Glomerular visceral epithelial cell (primary cell): ENCODE measurements around the gene ACY1.

ENCODE experiments used
- DNase-seq: peaks from one replicate; pipeline ENCODE4 v3.0.0-alpha.2; 2016; ENCODE audit errors: extremely low spot score

ACY1 gene

GRCh38 chr3:51945926-51946705, 37.2 kb upstream of the ACY1 start:
- DNase-seq = no peak

DNA sequence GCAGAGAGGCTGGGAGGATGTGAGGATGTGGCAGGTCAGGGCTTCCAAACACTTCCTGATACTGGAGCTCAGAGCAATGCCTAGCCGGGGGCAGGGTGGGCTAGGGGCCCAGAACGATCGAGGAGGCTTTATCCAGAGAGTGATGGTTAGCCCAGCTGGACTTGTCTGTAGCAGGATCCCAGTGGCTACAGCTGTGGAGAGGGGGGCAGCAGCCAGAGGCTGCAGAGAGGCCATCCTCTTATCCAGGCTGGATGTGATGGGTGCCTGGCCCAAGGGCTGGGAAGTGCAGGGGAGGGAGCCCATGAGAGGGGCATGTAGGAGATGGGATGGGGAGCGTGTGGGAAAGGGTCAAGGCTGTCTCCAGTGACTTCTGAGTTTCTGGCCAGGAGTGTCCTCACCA, 36.5 kb upstream of the ACY1 start:
- no peak for DNase-seq

DNA sequence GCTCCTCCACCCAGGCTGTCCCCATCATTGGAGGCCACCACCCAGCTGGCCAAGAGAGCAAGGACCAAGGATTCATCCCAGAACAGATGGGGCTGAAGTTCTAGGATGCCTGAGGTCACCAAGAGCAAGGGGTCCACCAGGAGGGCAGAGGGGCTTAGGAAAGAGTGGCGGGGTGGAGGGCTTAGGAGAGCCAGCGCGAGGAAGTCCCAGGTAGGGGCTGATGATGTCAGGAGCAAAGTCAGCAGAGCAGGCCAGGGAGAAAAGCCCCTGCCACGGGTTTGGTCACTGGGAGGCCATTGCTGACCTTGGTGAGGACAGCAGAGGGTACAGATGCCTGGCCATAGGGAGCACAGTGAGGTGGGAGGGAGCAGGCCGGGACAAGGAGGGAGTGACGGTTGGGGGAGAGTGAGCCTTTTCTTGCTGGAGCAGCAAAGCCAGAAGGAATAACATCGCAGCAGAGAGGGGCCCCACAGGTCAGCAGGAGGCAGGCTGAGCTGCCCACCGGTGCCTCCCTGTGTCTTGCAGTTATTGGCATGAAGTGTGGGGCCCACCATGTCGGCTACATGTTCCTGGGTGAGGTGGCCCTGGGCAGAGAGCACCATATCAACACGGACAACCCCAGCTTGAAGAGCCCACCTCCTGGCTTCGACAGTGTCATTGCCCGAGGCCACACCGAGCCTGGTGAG, 36.0 kb upstream of the ACY1 start:
- no peak for DNase-seq

DNA sequence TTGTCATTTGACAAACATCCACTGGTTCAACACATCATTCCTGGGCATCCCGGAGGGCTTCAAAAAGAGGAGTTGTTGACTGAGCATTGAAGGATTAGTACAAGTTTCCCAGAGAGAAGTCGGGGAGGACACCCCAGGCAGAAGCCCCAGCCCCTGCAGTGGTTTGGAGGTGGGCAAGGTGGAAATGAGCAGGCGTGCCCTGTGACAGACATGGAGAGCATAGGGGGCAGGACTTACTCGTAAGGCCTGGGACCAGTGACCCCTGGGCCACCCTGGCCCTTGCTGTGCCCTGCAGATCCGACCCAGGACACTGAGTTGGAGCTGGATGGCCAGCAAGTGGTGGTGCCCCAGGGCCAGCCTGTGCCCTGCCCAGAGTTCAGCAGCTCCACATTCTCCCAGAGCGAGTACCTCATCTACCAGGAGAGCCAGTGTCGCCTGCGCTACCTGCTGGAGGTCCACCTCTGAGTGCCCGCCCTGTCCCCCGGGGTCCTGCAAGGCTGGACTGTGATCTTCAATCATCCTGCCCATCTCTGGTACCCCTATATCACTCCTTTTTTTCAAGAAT, 35.2 kb upstream of the ACY1 start:
- no peak for DNase-seq

DNA sequence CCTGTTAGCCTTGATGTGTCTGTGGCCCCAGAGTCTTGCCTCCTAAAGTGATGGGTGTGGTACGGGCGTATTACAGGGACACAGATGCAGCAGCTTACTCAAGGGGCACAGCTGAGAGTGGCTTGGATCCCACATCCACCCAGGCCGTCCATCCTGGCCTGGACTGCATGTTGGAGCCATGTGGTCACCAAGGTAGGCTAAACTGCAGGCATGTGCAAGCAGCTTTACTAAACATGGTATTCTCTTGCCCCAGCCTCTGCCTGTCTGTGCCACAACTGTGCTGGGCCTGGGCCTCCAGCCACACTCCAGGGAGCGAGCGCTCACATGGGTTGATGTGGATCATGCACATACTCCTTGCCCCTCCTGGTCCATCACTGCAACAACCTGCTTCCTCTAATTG, 34.2 kb upstream of the ACY1 start:
- DNase-seq = no peak

DNA sequence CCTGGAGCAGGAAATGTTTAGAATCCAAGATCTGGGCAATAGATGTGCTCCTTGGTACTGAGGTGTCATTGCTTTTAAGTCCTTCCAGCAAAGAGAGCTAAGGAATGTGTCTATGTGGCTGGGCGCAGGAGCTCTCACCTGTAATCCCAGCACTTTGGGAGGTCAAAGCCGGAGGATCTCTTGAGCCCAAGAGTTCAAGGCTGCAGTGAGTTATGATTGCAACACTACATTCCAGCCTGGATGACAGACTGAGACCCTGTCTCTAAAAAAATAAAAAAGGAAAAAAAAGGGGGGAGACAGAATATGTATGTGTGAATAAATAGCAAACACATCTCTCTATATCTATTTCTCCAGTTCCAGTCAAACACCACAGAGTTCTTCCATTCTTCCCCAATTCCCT, 32.4 kb upstream of the ACY1 start:
- no peak for DNase-seq

- peak; percentile 35 for DNase-seq
Measured at GRCh38 chr3:51953445-51953844, 29.9 kb upstream of the ACY1 start.

GRCh38 chr3:51954105-51954504, 29.2 kb upstream of the ACY1 start:
- no peak for DNase-seq

GRCh38 chr3:51954713-51955112, 28.6 kb upstream of the ACY1 start:
- no peak for DNase-seq

- DNase-seq = no peak
Measured at GRCh38 chr3:51955175-51955892, 28.0 kb upstream of the ACY1 start, which contains the start of gene GPR62. Gene GPR62, plus strand, starts transcription at chr3:51955381. Its CDS starts 272 bp downstream, at chr3:51955653.

- no peak for DNase-seq
Measured at GRCh38 chr3:51955893-51956770, 27.2 kb upstream of the ACY1 start.

- DNase-seq = no peak
Measured at GRCh38 chr3:51957520-51958205, 25.7 kb upstream of the ACY1 start.

DNA sequence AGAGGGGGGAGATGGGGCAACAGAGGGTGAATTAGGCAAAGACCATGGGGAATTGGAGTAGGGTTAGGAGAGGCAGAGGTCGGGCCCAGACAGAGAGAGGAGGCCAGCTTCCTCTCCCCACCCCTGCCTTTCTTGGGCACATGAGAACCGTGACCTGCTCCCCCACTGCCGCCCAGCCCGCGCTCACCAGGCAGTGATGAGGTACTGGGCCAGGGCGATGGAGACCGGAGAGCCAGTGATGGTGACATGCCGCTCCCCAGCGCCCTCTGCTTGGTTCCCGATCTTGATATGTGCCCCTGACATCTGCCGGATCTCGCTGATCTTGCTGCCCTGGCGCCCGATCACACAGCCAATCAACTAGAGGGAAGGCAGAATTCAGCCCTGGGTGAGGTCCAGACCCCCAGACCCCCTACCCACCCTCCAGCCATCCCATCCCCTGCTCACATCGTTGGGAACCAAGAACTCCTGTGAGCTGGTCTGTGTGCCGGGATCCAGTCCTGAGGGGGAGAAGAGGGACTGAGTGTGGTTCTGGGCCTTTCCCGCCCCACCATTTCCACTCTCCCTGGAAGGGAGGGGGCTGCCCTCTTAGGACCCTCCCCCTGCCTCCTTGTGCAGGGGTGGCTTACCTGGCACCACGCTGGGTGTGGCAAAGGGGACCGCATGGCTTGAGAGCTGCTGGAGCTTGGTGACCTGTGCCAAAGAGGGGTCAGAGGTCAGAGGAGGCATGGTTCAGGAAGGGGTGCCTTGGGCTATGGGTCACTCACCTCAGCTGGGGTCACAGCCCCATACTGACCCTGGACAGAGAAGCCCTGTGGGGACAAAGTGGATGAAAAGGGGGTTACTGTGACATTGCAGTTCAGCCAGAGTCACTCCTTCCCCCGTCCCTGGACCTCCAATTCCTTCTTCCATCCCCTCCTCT, 24.5 kb upstream of the ACY1 start:
- DNase-seq = no peak

DNA sequence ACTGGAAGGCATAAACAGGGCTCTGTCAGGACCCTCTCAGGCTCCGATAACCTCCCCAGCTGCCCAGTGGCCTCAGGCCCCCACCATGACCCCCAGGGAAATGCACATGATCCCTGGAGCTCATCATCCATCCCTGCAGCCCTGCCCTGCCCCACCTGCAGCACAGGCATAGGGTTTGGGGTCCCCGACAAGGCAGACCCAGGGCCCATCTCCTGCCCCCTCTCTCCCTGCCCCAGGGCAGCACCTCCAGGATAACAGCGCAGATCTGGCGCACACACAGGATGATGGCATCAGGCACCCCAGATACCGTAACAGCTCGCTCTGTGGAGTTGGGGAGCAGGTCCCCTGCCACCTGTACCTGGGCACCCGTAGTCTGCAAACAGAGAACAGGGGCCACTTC, 23.7 kb upstream of the ACY1 start:
- no peak for DNase-seq

DNA sequence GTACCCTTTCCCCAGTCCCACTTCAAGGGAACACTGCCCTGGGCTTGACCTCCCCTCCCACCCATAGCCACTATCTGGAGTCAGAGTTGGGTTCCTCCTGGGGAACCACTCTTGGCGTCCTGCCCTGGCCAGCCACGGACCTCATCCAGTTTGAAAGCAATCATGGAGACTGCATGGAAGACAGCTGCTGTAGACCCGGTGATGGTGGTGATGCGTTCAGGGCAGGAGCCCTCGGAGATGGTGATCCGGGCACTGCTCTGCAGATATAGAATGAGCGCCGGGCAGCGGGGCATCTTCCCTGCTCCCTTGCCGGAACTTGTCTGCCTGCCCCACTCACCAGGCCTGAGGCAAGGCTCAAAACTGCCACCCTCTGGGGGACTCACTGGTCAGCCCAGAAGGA, 22.9 kb upstream of the ACY1 start:
- no peak for DNase-seq

- DNase-seq = no peak
Measured at GRCh38 chr3:51961011-51961410, 22.3 kb upstream of the ACY1 start.

- DNase-seq = no peak
Measured at GRCh38 chr3:51961602-51962569, 21.4 kb upstream of the ACY1 start.

DNA sequence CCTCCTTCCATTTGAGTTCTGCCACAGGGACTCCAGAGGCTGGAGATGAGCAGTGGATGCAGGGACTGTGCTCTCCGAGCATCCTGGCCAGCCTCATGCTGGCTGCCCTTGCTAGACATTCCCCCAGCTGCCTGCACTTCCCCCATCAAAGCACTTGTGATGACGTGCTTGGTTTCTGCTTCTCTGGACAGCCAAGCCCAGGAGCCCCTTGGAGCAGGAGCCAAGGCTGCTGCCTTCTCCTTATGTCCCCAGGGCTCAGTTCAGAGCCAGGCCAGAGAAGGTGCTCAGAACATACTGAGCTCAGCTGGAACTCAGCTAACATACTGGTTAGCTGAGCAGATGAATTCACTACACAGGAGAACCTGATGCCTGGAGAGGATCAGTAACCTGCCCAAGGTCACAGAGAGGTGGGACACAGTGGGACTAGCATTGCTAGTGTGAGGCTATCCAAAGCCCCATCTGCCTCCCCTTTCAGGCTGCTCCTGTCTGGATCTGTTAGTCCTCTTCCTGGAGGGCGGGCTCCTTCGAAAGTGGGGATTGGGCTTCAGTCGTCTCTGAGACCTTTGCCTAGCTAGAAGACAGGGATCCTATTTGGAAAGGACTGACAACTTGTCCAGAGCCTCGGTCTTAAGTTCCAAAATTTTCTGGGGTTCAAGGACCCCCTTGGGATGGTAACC, 20.3 kb upstream of the ACY1 start:
- DNase-seq = no peak
